MM.1S (cell line): ENCODE measurements around the gene SERAC1.

Source experiments
- CTCF ChIP-seq: fragments of 300-600 bp; sonication (generic); IDR thresholded peaks from 2 replicates; pipeline ENCODE4 v1.5.1; 2016; ENCODE audit warnings: antibody characterized with exemption, low read length, mixed read lengths
- EZH2 ChIP-seq: fragments of 300-600 bp; sonication (generic); optimal IDR thresholded peaks from 2 replicates; pipeline ENCODE3; 2017; ENCODE audit warnings: low read depth, mild to moderate bottlenecking, antibody characterized with exemption, low read length, mixed read lengths

GRCh38 chr6:158152659-158153058 is 15.4 kb downstream of the SERAC1 start:
- TF ChIP-seq EZH2 (no peak), CTCF (no peak)
